ENCODE results near the gene EYA4. TPM values are rescaled to one million over a fixed set of nuclear protein-coding genes. Genes with fewer than 3 reads are reported as not detected.

Gene EYA4
- total and polyA plus RNA-seq, 2 donors (not counting 3 experiments of a cell fraction or from before 2014, with no cell fraction given) = not detected

DNA sequence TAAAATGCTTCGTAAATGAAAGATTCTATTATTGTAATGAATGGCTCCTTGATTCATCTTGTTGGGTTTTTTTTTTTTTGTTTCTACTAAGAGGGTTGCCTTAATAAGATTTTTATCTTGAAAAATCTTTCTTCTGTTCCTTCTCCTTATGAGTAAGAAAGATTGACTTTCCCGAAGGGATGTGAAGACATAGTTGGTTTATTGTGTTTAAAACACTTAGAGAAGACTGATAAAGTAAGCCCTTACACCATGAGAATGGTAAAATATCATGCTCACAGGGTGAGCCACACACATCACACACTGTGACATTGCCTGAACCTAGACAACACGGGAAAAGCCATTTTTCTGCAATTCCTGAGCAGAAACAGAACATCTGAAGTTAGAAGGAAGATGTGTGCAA, 330.5 kb downstream of the EYA4 start:
- BruUV-seq (replicated peaks) = no TSS peak
- Histone ChIP-seq H3K9me3 (replicated peaks; ENCODE audit: control insufficient read depth, insufficient read depth, low read length) (no peaks in the 10 kb centered on the region), H3K79me2 (ENCODE audit: control insufficient read depth, insufficient read depth, low read length) (no peaks in the 10 kb centered on the region), H3K4me2 (ENCODE audit: insufficient read depth, low read length) (no peak overlapping the region), H4K20me1 (replicated peaks; ENCODE audit: control insufficient read depth, extremely low read depth, insufficient read depth, low read length) (no peaks in the 10 kb centered on the region), H3K4me1 (ENCODE audit: control insufficient read depth, extremely low read depth, insufficient read depth, low read length) (peaks cover 5% of the 10 kb centered on the region), H2AFZ (ENCODE audit: low read depth, low read length) (no peak overlapping the region), H3K9ac (replicated peaks; ENCODE audit: extremely low read depth, insufficient read depth, low read length) (no peak overlapping the region), H3K27ac (ENCODE audit: insufficient read depth, low read depth, low read length) (no peak overlapping the region), H3K36me3 (ENCODE audit: control insufficient read depth in 2 of 2, extremely low read depth in 1 of 2, insufficient read depth in 2 of 2, low read length in 2 of 2) (no peaks in the 10 kb centered on the region), H3K27me3 (ENCODE audit: control insufficient read depth in 2 of 2, insufficient read depth in 2 of 2, low read length in 2 of 2) (peaks cover 3 to 6% of the 10 kb centered on the region in 2 experiments), H3K4me3 (replicated peaks in 1 of 3; ENCODE audit: insufficient read depth in 1 of 3, low read depth in 1 of 3, low read length in 3 of 3) (no peak overlapping the region), H3K9me1 (replicated peaks; ENCODE audit: control insufficient read depth, extremely low read depth, insufficient read depth, low read length) (no peaks in the 10 kb centered on the region)
- DNase-seq (ENCODE audit: low read depth, low spot score) = no peak
- POLR2A ChIA-PET = no interaction called here
- no peak for TF ChIP-seq JUN (IDR thresholded peaks at IDR 0.05; ENCODE audit: borderline replicate concordance, insufficient read depth, insufficient read length, low read depth)
- TF ChIP-seq FOS (IDR thresholded peaks at IDR 0.05; ENCODE audit: borderline replicate concordance, insufficient read depth, low read length) = no peak
- intact Hi-C loops (cut with micrococcal nuclease) (no loop called here), dilution Hi-C loops (cut with MboI; ENCODE audit: extremely low pct_ligation_motif_present, low sequenced_read_pairs) (no loop called here)
- FAIRE-seq = no peak
- CTCF ChIA-PET = interaction anchor here (1.5 kb wide), 1 partner anchor 266 kb away, joined by 4 read pairs; no protein-coding TSS in a partner anchor

DNA sequence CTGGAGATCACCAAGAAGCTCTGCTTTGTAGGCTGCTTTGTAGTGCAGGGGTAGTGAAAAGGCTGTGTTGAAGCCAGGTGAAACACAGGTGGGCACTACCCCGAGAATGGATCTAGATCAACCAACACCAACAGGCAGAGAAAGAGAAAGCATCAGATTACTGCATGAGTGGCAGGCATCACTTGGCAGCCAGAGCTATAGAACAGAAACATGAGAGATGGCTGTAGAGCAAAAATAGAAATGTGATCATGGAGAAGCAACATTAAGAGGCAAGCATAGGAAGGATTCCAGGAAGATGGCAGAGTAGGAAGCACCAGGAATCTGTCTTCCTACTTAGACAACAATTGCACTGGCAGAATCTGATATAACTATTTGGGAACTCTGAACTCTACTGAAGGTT, 336.7 kb downstream of the EYA4 start:
- no peak overlapping the region for H3K9ac ChIP-seq (replicated peaks; ENCODE audit: extremely low read depth, insufficient read depth, low read length)
- TF ChIP-seq POLR2AphosphoS5 (IDR thresholded peaks at IDR 0.05; ENCODE audit: insufficient read depth, low read depth, low read length) = no peak
- TF ChIP-seq, protein P1, sequence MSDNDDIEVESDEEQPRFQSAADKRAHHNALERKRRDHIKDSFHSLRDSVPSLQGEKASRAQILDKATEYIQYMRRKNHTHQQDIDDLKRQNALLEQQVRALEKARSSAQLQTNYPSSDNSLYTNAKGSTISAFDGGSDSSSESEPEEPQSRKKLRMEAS (IDR thresholded peaks at IDR 0.05; ENCODE audit: insufficient read depth, insufficient read length) = no peak
- TF ChIP-seq MYC (IDR thresholded peaks at IDR 0.05; ENCODE audit: low read depth, low read length) = no peak
- no peak for TF ChIP-seq POLR2A (IDR thresholded peaks at IDR 0.05; ENCODE audit: low read depth, low read length)
- TF ChIP-seq EZH2 (IDR thresholded peaks at IDR 0.05; ENCODE audit: borderline replicate concordance, low read depth, low read length, severe bottlenecking) = no peak
- TF ChIP-seq FOS (IDR thresholded peaks at IDR 0.05; ENCODE audit: borderline replicate concordance, insufficient read depth, low read length) = no peak
- no peak for TF ChIP-seq GATA2 (IDR thresholded peaks at IDR 0.05; ENCODE audit: insufficient read depth, insufficient read length, low read depth, low read length)
- no peak for TF ChIP-seq JUN (IDR thresholded peaks at IDR 0.05; ENCODE audit: borderline replicate concordance, insufficient read depth, insufficient read length, low read depth)
- no peak for DNase-seq (ENCODE audit: low read depth, low spot score)
- no peaks in the 10 kb centered on the region for H3K9me1 ChIP-seq (replicated peaks; ENCODE audit: control insufficient read depth, extremely low read depth, insufficient read depth, low read length)
- no peaks in the 10 kb centered on the region for H3K79me2 ChIP-seq (ENCODE audit: control insufficient read depth, insufficient read depth, low read length)
- POLR2A ChIA-PET = no interaction called here
- H3K4me2 ChIP-seq (ENCODE audit: insufficient read depth, low read length) = no peak overlapping the region
- no peak for FAIRE-seq
- H3K27ac ChIP-seq (ENCODE audit: insufficient read depth, low read depth, low read length) = no peak overlapping the region
- dilution Hi-C loops (cut with MboI; ENCODE audit: extremely low pct_ligation_motif_present, low sequenced_read_pairs) (no loop called here), intact Hi-C loops (cut with micrococcal nuclease) (no loop called here)
- CTCF ChIA-PET = interaction anchor here (1.0 kb wide), 1 partner anchor 339 kb away, joined by 3 read pairs; no protein-coding TSS in a partner anchor
- H4K20me1 ChIP-seq (replicated peaks; ENCODE audit: control insufficient read depth, extremely low read depth, insufficient read depth, low read length) = no peaks in the 10 kb centered on the region
- no peak overlapping the region for H2AFZ ChIP-seq (ENCODE audit: low read depth, low read length)
- no peak overlapping the region for H3K4me3 ChIP-seq (replicated peaks in 1 of 3; ENCODE audit: insufficient read depth in 1 of 3, low read depth in 1 of 3, low read length in 3 of 3)
- H3K36me3 ChIP-seq (ENCODE audit: control insufficient read depth in 2 of 2, extremely low read depth in 1 of 2, insufficient read depth in 2 of 2, low read length in 2 of 2) = no peaks in the 10 kb centered on the region
- H3K4me1 ChIP-seq (ENCODE audit: control insufficient read depth, extremely low read depth, insufficient read depth, low read length) = no peaks in the 10 kb centered on the region
- H3K9me3 ChIP-seq (replicated peaks; ENCODE audit: control insufficient read depth, insufficient read depth, low read length) = no peaks in the 10 kb centered on the region
- H3K27me3 ChIP-seq (ENCODE audit: control insufficient read depth in 2 of 2, insufficient read depth in 2 of 2, low read length in 2 of 2) = no peaks in the 10 kb centered on the region
- BruUV-seq (replicated peaks) = no TSS peak
